HepG2 (cell line): ENCODE data around the gene JMJD6. TPM values are rescaled to one million over a fixed set of nuclear protein-coding genes. Genes with fewer than 3 reads are reported as not detected.
A peak's percentile ranks its signal among the peaks of the same experiment; 100 is the strongest.

Experiments
- ARNTL ChIP-seq: sonication (generic); formaldehyde crosslinking; IDR thresholded peaks from 2 replicates; pipeline ENCODE4 v1.4.0; 2020; ENCODE audit warnings: mild to moderate bottlenecking, missing genetic modification reagents
- EP300 ChIP-seq, 3 experiments: sonication (generic) in 1 of 3; formaldehyde crosslinking in 1 of 3; IDR thresholded peaks; 2 replicates each; pipeline versions ENCODE4 v1.5.1 to v1.6.1; 2011 to 2020; ENCODE audit warnings: low read depth in 2 of 3, low read length in 2 of 3, borderline replicate concordance in 1 of 3, improper control_type of control experiment in 1 of 3, mild to moderate bottlenecking in 1 of 3, missing genetic modification reagents in 1 of 3, moderate library complexity in 1 of 3
- ESRRA ChIP-seq: sonication (generic); formaldehyde crosslinking; IDR thresholded peaks from 2 replicates; pipeline ENCODE4 v1.5.1; 2020; ENCODE audit warnings: mild to moderate bottlenecking, low read depth, missing genetic modification reagents
- FOSL2 ChIP-seq: sonication (generic); formaldehyde crosslinking; IDR thresholded peaks from 2 replicates; pipeline ENCODE4 v1.4.0; 2020; ENCODE audit warnings: missing genetic modification reagents
- GATAD2A ChIP-seq: IDR thresholded peaks from 2 replicates; pipeline ENCODE4 v1.6.1; 2016
- IKZF1 ChIP-seq: fragments of 450-650 bp; IDR thresholded peaks from 2 replicates; pipeline ENCODE4 v1.7.1; 2016
- IKZF4 ChIP-seq: sonication (generic); formaldehyde crosslinking; IDR thresholded peaks from 2 replicates; pipeline ENCODE4 v1.5.1; 2020; ENCODE audit warnings: borderline replicate concordance, mild to moderate bottlenecking, low read depth, missing genetic modification reagents; ENCODE audit errors: not compliant biosample characterization
- KLF15 ChIP-seq: sonication (generic); formaldehyde crosslinking; IDR thresholded peaks from 2 replicates; pipeline ENCODE4 v1.8.1; 2023; ENCODE audit warnings: borderline replicate concordance, mild to moderate bottlenecking, inconsistent platforms, missing genetic modification reagents, mixed read lengths
- STAG1 ChIP-seq: sonication (generic); formaldehyde crosslinking; IDR thresholded peaks from 2 replicates; pipeline ENCODE4 v1.4.0; 2020; ENCODE audit warnings: missing genetic modification reagents
- TCF12 ChIP-seq, 2 experiments: fragments of 450-650 bp in 1 of 2; sonication (generic) in 1 of 2; formaldehyde crosslinking in 1 of 2; IDR thresholded peaks; 2 replicates each; pipeline versions ENCODE4 v1.6.1 to v1.8.0; 2017 to 2022; ENCODE audit warnings: antibody characterized with exemption in 1 of 2, mild to moderate bottlenecking in 1 of 2, missing genetic modification reagents in 1 of 2, moderate library complexity in 1 of 2
- THAP9 ChIP-seq: sonication (generic); formaldehyde crosslinking; IDR thresholded peaks from 2 replicates; pipeline ENCODE4; 2020; ENCODE audit warnings: missing genetic modification reagents, mild to moderate bottlenecking, borderline replicate concordance
- U2AF2 ChIP-seq: fragments of 200-400 bp; formaldehyde crosslinking; IDR thresholded peaks from 2 replicates; pipeline ENCODE4 v1.6.1; 2017; ENCODE audit warnings: low read depth, mild to moderate bottlenecking, low read length
- UBTF ChIP-seq: sonication (generic); formaldehyde crosslinking; IDR thresholded peaks from 2 replicates; pipeline ENCODE4 v1.4.0; 2020; ENCODE audit warnings: mild to moderate bottlenecking, missing genetic modification reagents
- ZFX ChIP-seq: sonication (generic); formaldehyde crosslinking; IDR thresholded peaks from 2 replicates; pipeline ENCODE4 v1.4.0; 2020; ENCODE audit warnings: mild to moderate bottlenecking, low read depth, missing genetic modification reagents, moderate library complexity
- ZHX1 ChIP-seq: sonication (generic); formaldehyde crosslinking; IDR thresholded peaks from 2 replicates; pipeline ENCODE4 v1.8.1; 2022; ENCODE audit warnings: low read depth, mild to moderate bottlenecking, missing genetic modification reagents
- ZKSCAN8 ChIP-seq: IDR thresholded peaks from 2 replicates; pipeline ENCODE4 v1.6.1; 2016; ENCODE audit warnings: borderline replicate concordance, missing genetic modification reagents, missing compliant biosample characterization
- ZNF333 ChIP-seq: sonication (generic); formaldehyde crosslinking; IDR thresholded peaks from 2 replicates; pipeline ENCODE4 v1.4.0; 2020; ENCODE audit warnings: mild to moderate bottlenecking, missing genetic modification reagents, borderline replicate concordance
- ZNF350 ChIP-seq: sonication (generic); formaldehyde crosslinking; IDR thresholded peaks from 2 replicates; pipeline ENCODE4 v1.4.0; 2020; ENCODE audit warnings: mild to moderate bottlenecking, low read depth, missing genetic modification reagents, borderline replicate concordance
- ZNF678 ChIP-seq: sonication (generic); formaldehyde crosslinking; IDR thresholded peaks from 2 replicates; pipeline ENCODE4 v1.4.0; 2020; ENCODE audit warnings: mild to moderate bottlenecking, missing genetic modification reagents
- ZNF816 ChIP-seq: sonication (generic); formaldehyde crosslinking; IDR thresholded peaks from 2 replicates; pipeline ENCODE4 v1.8.0; 2022; ENCODE audit warnings: missing genetic modification reagents, mild to moderate bottlenecking, borderline replicate concordance
- polyA plus RNA-seq, 8 experiments: library from polyadenylated mRNA; depleted of rRNA in 3 of 8; stranded (reverse) in 7 of 8; unstranded in 1 of 8; fragments of >200 nt; fragmentation: Illumina TruSeq in 4 of 8; extraction: Trizol in 4 of 8; gene quantifications; 2 replicates each; pipeline versions ENCODE4 v1.2.1 to v1.2.3, GENCODE V29; 2011 to 2016; ENCODE audit warnings: low read depth in 4 of 8, missing spikeins in 1 of 8, mixed read lengths in 1 of 8; ENCODE audit not compliant: insufficient read depth in 1 of 8
- total RNA-seq, 5 experiments: library from RNA; depleted of rRNA; stranded (reverse); fragments of >200 nt; fragmentation: Illumina TruSeq; extraction: Trizol; gene quantifications; 2 replicates each; pipeline ENCODE4 v1.2.3, GENCODE V29; 2016; ENCODE audit warnings: low read depth in 1 of 5

The JMJD6 gene
- total and polyA plus RNA-seq, 2 of the 13 experiments (the other 11 are each of a cell fraction or from before 2014, with no cell fraction given) = 33.6 to 41.0 TPM

GRCh38 chr17:76700617-76701470 lies 25.6 kb downstream of the JMJD6 start (continued):
- no peak for TF ChIP-seq ZHX1
- peak; percentile 45 for TF ChIP-seq IKZF4 (CRISPR knock-in tag)
- TF ChIP-seq ZKSCAN8 (CRISPR knock-in tag) = peak; percentile 88; the same call in 1 of the 2 replicates
- no peak for TF ChIP-seq IKZF1
- peak; percentile 67; the same call in 1 of the 2 replicates for TF ChIP-seq ZNF816 (CRISPR knock-in tag)
- peak; percentile 82 for TF ChIP-seq ZFX
- TF ChIP-seq THAP9 (CRISPR knock-in tag) = peak; percentile 69; the same call in 1 of the 2 replicates
- no peak for TF ChIP-seq EP300 (IDR thresholded peaks at IDR 0.05; ENCODE audit: low read depth in 2 of 2, low read length in 2 of 2)
- TF ChIP-seq EP300 (CRISPR knock-in tag; IDR thresholded peaks at IDR 0.05; ENCODE audit: borderline replicate concordance) = peak; percentile 55; the same call in 1 of the 2 replicates
- TF ChIP-seq KLF15 (CRISPR knock-in tag) = no peak
- no peak for TF ChIP-seq TCF12 (IDR thresholded peaks at IDR 0.05)
- TF ChIP-seq TCF12 (CRISPR knock-in tag; IDR thresholded peaks at IDR 0.05) = peak; percentile 87; the same call in 1 of the 2 replicates
- TF ChIP-seq ZNF350 (CRISPR knock-in tag) = peak; percentile 89
- no peak for TF ChIP-seq STAG1 (CRISPR knock-in tag)
- peak; percentile 95 for TF ChIP-seq ESRRA (CRISPR knock-in tag)
- TF ChIP-seq ZNF333 = peak; percentile 92; the same call in 1 of the 2 replicates
- peak; percentile 84 for TF ChIP-seq UBTF (CRISPR knock-in tag)
- peak; percentile 85 for TF ChIP-seq ARNTL
- TF ChIP-seq U2AF2 = no peak
- peak; percentile 76; the same call in 1 of the 2 replicates for TF ChIP-seq GATAD2A (CRISPR knock-in tag)
- no peak for TF ChIP-seq ZNF678 (CRISPR knock-in tag)
- TF ChIP-seq FOSL2 (CRISPR knock-in tag) = peak; percentile 66
